ENCODE measurements around the gene PSMB11. TPM values are rescaled to one million over a fixed set of nuclear protein-coding genes. Genes with fewer than 3 reads are reported as not detected.

The PSMB11 gene
- total RNA-seq, 4 donors from 2014 or later: not detected

DNA sequence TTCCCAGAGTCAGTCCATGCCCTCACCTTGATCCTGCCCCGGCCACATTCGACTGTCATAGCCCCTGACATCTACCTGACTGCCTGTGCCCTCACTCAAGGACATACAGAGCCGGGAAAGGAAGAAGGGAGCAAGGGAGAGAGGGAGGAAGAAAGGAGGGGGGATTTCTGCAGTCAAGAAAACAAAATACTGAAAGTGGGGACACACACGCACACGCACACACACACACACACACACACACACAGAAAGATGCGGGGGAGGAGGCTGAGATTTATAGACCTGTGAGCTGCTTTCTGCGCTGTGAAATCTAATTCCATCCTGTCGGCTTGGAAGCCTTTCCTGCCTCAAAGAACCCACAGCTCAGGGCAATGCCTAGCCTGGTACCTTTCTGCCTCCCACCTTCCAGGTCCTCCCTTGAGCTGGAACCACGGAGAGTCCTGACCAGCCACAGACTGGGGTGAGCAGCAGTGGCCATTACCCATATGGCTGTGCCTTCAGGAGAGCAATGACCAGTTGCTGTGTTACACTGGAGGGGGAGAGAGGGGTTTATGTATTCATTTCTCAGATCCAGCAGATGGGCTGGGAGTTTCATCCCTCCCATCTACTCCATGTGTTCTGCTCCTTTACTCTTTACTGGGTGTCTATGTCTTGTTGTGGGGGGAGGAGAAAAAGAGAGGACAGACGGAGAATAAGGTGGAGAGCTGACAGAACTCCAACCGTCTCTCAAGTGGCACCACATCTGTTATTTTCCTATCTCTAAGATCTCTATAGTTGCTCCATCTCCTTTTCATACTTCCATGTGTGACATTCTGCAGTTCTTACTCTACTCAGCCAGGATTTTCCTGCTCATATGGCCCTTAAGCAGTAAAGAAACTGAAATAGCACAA, 45.0 kb upstream of the PSMB11 start:
- no peak for DNase-seq (ENCODE audit: low spot score in 2 of 2)

DNA sequence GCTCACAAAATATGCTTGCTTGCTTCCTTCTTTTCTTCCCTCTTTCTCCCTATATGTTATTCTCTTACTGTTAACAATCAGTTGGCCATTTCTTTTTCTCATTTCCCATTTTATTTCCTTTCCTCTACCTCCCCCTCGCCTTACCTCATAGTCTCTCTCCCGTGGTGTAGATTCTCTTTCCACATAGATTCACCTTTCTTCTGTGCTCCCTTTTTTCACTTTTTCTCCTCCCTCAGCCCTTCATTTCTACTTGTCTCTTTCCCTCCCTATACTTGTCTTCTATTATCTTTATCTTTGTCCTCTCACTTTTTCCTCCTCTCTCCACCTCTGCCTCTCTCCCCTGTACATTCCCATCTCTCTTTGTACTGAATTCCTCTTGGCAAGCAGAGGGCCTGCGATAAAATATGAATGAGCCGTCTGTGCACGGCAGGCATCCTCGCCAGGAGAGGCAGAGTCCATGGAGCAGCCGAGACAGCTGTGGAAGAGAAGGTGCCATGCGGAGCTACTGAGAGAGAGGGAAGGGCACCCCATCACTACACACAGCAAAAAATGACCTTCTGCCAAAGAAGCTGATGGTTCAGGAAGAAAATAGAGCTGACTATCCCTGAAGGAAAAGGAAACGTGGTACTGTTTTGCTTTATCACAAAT, 44.2 kb upstream of the PSMB11 start:
- 73% methylated on average over 9 of the region's 9 CpGs for WGBS
- DNase-seq (ENCODE audit: low spot score in 2 of 2): no peak
- H3K4me1 ChIP-seq: peaks cover 5% of the 10 kb centered on the region
- no peak overlapping the region for H3K4me3 ChIP-seq
- no peak overlapping the region for H3K27ac ChIP-seq
- no peak for TF ChIP-seq POLR2AphosphoS5 (IDR thresholded peaks at IDR 0.05)
- no peak for TF ChIP-seq POLR2A (IDR thresholded peaks at IDR 0.05)
- TF ChIP-seq, protein P1, sequence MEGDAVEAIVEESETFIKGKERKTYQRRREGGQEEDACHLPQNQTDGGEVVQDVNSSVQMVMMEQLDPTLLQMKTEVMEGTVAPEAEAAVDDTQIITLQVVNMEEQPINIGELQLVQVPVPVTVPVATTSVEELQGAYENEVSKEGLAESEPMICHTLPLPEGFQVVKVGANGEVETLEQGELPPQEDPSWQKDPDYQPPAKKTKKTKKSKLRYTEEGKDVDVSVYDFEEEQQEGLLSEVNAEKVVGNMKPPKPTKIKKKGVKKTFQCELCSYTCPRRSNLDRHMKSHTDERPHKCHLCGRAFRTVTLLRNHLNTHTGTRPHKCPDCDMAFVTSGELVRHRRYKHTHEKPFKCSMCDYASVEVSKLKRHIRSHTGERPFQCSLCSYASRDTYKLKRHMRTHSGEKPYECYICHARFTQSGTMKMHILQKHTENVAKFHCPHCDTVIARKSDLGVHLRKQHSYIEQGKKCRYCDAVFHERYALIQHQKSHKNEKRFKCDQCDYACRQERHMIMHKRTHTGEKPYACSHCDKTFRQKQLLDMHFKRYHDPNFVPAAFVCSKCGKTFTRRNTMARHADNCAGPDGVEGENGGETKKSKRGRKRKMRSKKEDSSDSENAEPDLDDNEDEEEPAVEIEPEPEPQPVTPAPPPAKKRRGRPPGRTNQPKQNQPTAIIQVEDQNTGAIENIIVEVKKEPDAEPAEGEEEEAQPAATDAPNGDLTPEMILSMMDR (IDR thresholded peaks at IDR 0.05): no peak
- TF ChIP-seq EP300 (IDR thresholded peaks at IDR 0.05): no peak
- peaks cover 13% of the 10 kb centered on the region for H3K36me3 ChIP-seq
- no peaks in the 10 kb centered on the region for H3K9me3 ChIP-seq
- H3K27me3 ChIP-seq: no peaks in the 10 kb centered on the region

More for the DNA sequence above, 45.0 kb upstream of the PSMB11 start:
- H3K4me3 ChIP-seq: no peak overlapping the region
- 79% methylated on average over 11 of the region's 11 CpGs for WGBS
- H3K27ac ChIP-seq: no peak overlapping the region
- TF ChIP-seq, protein P1 (IDR thresholded peaks at IDR 0.05): no peak
- no peak for TF ChIP-seq POLR2A (IDR thresholded peaks at IDR 0.05)
- TF ChIP-seq POLR2AphosphoS5 (IDR thresholded peaks at IDR 0.05): no peak
- no peak for TF ChIP-seq EP300 (IDR thresholded peaks at IDR 0.05)
- no peaks in the 10 kb centered on the region for H3K27me3 ChIP-seq
- H3K36me3 ChIP-seq: peaks cover 13% of the 10 kb centered on the region
- peaks cover 5% of the 10 kb centered on the region for H3K4me1 ChIP-seq
- no peaks in the 10 kb centered on the region for H3K9me3 ChIP-seq

DNA sequence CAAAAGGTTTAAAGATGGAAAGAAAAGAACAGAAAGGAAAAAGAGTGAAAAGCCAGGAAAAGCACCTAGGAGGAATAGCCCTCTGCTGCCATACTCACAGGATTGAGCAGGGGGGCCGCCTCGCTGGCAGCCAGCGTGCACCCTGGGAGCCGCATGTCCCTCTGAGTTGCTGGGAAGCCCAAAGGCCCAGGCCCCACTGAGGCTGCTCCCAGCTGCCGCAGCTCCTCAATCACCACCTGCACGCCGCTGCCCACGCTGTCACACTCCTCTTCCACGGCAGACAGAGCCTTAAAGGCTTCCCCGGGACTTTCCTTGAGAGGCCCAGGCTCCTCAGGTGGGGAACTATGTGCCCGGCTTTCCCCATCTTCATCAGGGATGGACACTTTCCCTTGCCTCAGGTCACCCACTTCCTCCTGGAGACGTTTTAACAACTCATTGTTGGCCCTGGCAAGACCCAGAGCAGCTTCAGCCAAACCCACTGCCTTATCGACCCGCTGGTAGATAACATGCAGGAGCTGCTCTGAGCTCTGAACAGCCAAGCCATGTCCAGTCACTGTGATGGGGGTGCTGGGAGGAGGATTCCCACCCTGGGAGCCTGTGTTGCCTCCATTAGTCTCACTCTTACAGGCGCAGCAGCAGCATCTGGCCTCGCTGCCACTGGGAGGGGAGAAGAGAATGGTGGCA, 43.5 kb upstream of the PSMB11 start:
- Histone ChIP-seq H3K36me3 (peaks cover 13% of the 10 kb centered on the region), H3K27me3 (no peaks in the 10 kb centered on the region), H3K9me3 (no peaks in the 10 kb centered on the region), H3K4me3 (no peak overlapping the region), H3K4me1 (peaks cover 5% of the 10 kb centered on the region), H3K27ac (no peak overlapping the region)
- DNase-seq (ENCODE audit: low spot score in 2 of 2): no peak
- TF ChIP-seq POLR2AphosphoS5 (IDR thresholded peaks at IDR 0.05) (no peak), POLR2A (IDR thresholded peaks at IDR 0.05) (no peak), EP300 (IDR thresholded peaks at IDR 0.05) (no peak)
- TF ChIP-seq, protein P1 (IDR thresholded peaks at IDR 0.05): no peak
- WGBS: 87% methylated on average over 16 of the region's 16 CpGs

DNA sequence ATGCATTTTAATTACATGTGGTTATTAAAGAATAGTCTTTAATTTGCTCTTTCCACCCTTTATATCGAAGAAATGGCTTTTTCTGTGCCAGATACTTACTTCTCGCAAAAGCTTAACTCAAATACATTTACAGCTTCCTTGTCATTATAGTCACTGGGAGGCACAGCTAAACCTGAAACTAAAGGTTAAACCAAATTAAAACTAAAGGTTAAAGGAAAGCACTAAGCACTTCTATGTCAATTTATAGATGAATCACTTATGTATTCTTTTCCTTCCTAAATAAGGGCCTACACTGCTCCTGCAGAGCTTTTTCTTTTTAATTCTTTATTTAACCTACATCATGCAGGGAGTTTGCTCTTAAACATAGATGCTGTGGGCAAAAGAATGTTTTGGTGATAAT, 41.2 kb upstream of the PSMB11 start:
- no peaks in the 10 kb centered on the region for H3K27me3 ChIP-seq
- DNase-seq (ENCODE audit: low spot score in 2 of 2): no peak

More for the DNA sequence above, 41.2 kb upstream of the PSMB11 start:
- H3K9me3 ChIP-seq: no peaks in the 10 kb centered on the region
- peaks cover 2% of the 10 kb centered on the region for H3K4me1 ChIP-seq
- peaks cover 13% of the 10 kb centered on the region for H3K36me3 ChIP-seq
- TF ChIP-seq POLR2A (IDR thresholded peaks at IDR 0.05) (no peak), EP300 (IDR thresholded peaks at IDR 0.05) (no peak), POLR2AphosphoS5 (IDR thresholded peaks at IDR 0.05) (no peak)
- TF ChIP-seq, protein P1 (IDR thresholded peaks at IDR 0.05): no peak
- H3K27ac ChIP-seq: no peak overlapping the region
- no peak overlapping the region for H3K4me3 ChIP-seq
- WGBS: 96% methylated on average over 2 of the region's 2 CpGs

Measured in suprapubic skin (tissue), 4 donors.